Measurements from ENCODE around the gene STK11IP. TPM values are rescaled to one million over a fixed set of nuclear protein-coding genes. Genes with fewer than 3 reads are reported as not detected.

The STK11IP gene
- total and polyA plus RNA-seq, 10 of the 15 experiments (the other 5 are each of a cell fraction or from before 2014, with no cell fraction given): 0.42 to 24.0 (median 11.4) TPM

DNA sequence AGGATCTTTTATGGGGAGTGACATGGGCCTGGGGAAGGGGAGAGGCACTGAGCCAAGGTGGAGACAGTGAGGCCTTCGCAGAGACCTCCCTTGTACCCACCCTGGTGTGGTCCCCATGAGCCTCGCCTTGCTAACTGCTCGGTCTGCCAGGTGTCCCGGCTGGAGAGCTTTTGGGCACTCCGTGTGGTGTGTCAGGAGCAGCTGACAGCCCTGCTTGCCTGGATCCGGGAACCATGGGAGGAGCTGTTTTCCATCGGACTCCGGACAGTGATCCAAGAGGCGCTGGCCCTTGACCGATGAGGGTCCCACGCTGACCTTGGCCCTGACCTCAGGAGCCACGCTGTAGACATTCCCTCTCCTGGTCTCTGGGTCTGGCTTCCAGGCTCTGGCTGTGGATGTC, 18.2 kb downstream of the STK11IP start:
- no peak for DNase-seq (ENCODE audit: low read depth, low spot score)
- Histone ChIP-seq H3K4me3 (no peak overlapping the region), H3K27ac (ENCODE audit: control insufficient read depth, insufficient read depth) (no peak overlapping the region), H3K9ac (ENCODE audit: control insufficient read depth, insufficient read depth, low read length) (no peak overlapping the region), H3K36me3 (ENCODE audit: control insufficient read depth in 2 of 2, insufficient read depth in 2 of 2, low read length in 1 of 2) (peaks cover 0 to 2% of the 10 kb centered on the region in 2 experiments; a peak in 2 of 4 replicates), H3K4me1 (ENCODE audit: control insufficient read depth, insufficient read depth, low read length) (0 out of 2 replicates have a peak, but pooled peaks cover 4% of the 10 kb centered on the region), H2AFZ (ENCODE audit: control insufficient read depth, low read depth, low read length) (no peak overlapping the region), H3K79me2 (ENCODE audit: control insufficient read depth, insufficient read depth, low read length) (no peaks in the 10 kb centered on the region), H3K9me3 (replicated peaks; ENCODE audit: control insufficient read depth, insufficient read depth, low read length) (no peaks in the 10 kb centered on the region), H4K20me1 (ENCODE audit: control insufficient read depth, insufficient read depth) (no peaks in the 10 kb centered on the region), H3K27me3 (replicated peaks in 1 of 2; ENCODE audit: control insufficient read depth in 2 of 2, insufficient read depth in 2 of 2, low read length in 1 of 2) (no peaks in the 10 kb centered on the region), H3K4me2 (ENCODE audit: control insufficient read depth, insufficient read depth) (no peak overlapping the region)
- RAD21 ChIA-PET (ENCODE audit: unreplicated experiment): interaction anchor here (0.6 kb wide), 1 partner anchor 489 kb away, joined by 3 read pairs; no protein-coding TSS in a partner anchor
- ATAC-seq: no peak
- SMC1A ChIA-PET (ENCODE audit: uncharacterized antibody, unreplicated experiment): no interaction called here
- POLR2A ChIA-PET: no interaction called here
- TF ChIP-seq EGR1 (IDR thresholded peaks at IDR 0.05; ENCODE audit: borderline replicate concordance in 1 of 2, low read depth in 2 of 2, low read length in 2 of 2) (no peak), FOXM1 (IDR thresholded peaks at IDR 0.05; ENCODE audit: low read depth, low read length) (no peak), YBX1 (IDR thresholded peaks at IDR 0.05) (no peak), BACH1 (IDR thresholded peaks at IDR 0.05; ENCODE audit: borderline replicate concordance) (no peak)
- TF ChIP-seq, protein P1, sequence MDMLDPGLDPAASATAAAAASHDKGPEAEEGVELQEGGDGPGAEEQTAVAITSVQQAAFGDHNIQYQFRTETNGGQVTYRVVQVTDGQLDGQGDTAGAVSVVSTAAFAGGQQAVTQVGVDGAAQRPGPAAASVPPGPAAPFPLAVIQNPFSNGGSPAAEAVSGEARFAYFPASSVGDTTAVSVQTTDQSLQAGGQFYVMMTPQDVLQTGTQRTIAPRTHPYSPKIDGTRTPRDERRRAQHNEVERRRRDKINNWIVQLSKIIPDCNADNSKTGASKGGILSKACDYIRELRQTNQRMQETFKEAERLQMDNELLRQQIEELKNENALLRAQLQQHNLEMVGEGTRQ (IDR thresholded peaks at IDR 0.05; ENCODE audit: borderline replicate concordance, low read depth, low read length): no peak
- TF ChIP-seq, protein P2, sequence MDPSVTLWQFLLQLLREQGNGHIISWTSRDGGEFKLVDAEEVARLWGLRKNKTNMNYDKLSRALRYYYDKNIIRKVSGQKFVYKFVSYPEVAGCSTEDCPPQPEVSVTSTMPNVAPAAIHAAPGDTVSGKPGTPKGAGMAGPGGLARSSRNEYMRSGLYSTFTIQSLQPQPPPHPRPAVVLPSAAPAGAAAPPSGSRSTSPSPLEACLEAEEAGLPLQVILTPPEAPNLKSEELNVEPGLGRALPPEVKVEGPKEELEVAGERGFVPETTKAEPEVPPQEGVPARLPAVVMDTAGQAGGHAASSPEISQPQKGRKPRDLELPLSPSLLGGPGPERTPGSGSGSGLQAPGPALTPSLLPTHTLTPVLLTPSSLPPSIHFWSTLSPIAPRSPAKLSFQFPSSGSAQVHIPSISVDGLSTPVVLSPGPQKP (IDR thresholded peaks at IDR 0.05; ENCODE audit: low read depth, low read length): no peak
- in situ Hi-C loops (cut with MboI): no loop called here
- CTCF ChIA-PET: no interaction called here
- intact Hi-C loops (cut with micrococcal nuclease; ENCODE audit: unreplicated experiment): no loop called here
- no peak for FAIRE-seq
- 84% methylated on average over 11 of the region's 12 CpGs for WGBS (ENCODE audit: insufficient coverage, insufficient replicate concordance, low lambda C conversion rate, missing lambda C conversion rate)
- BruUV-seq (replicated peaks): no TSS peak
